C4-2B (cell line): ENCODE data around the gene KLHDC10.
"Not testable (repeated sequence)": the region's sequence is repeated elsewhere in the genome, so short reads cannot be mapped to it uniquely, and the experiment has no call there.

ENCODE experiments used
- H3K27ac ChIP-seq: fragments of 450-650 bp; 2 replicates; pipeline ENCODE4 v1.5.1; 2017
- CTCF ChIP-seq: fragments of 450-650 bp; conservative IDR thresholded peaks from 2 replicates; pipeline ENCODE4 v1.5.1; 2017; ENCODE audit warnings: mild to moderate bottlenecking
- ZFX ChIP-seq: fragments of 450-650 bp; IDR thresholded peaks from 2 replicates; pipeline ENCODE4 v1.6.1; 2017

The KLHDC10 gene

GRCh38 chr7:130113887-130114286 lies 43.6 kb downstream of the KLHDC10 start:
- TF ChIP-seq ZFX (no peak), CTCF (no peak; the same call in 1 of the 2 replicates)
- H3K27ac ChIP-seq, result no peak overlapping the region

- H3K27ac ChIP-seq, result no peak overlapping the region
- TF ChIP-seq CTCF, result no peak
- TF ChIP-seq ZFX, result no peak
These were observed 44.0 kb downstream of the KLHDC10 start for GRCh38 chr7:130114374-130114773.

- no peak for TF ChIP-seq ZFX
- TF ChIP-seq CTCF, result no peak
- H3K27ac ChIP-seq, result no peak overlapping the region
These were observed 44.4 kb downstream of the KLHDC10 start for GRCh38 chr7:130114776-130115175.

- no peak for TF ChIP-seq CTCF
- no peak for TF ChIP-seq ZFX
These were observed 48.0 kb downstream of the KLHDC10 start for GRCh38 chr7:130118294-130118693.

GRCh38 chr7:130118801-130119200 lies 48.5 kb downstream of the KLHDC10 start:
- TF ChIP-seq ZFX, result no peak
- TF ChIP-seq CTCF, result no peak
- H3K27ac ChIP-seq, result no peak overlapping the region

More at GRCh38 chr7:130118294-130118693, 48.0 kb downstream of the KLHDC10 start:
- H3K27ac ChIP-seq, result no peak overlapping the region

- H3K27ac ChIP-seq, result no peak overlapping the region
- TF ChIP-seq ZFX, result no peak
- no peak for TF ChIP-seq CTCF
These were observed 53.2 kb downstream of the KLHDC10 start for GRCh38 chr7:130123501-130123900.

- no peak overlapping the region for H3K27ac ChIP-seq
- TF ChIP-seq CTCF, result no peak
- TF ChIP-seq ZFX, result no peak
These were observed 54.4 kb downstream of the KLHDC10 start for GRCh38 chr7:130124711-130125110.

- H3K27ac ChIP-seq, result not testable (repeated sequence)
These were observed 56.5 kb downstream of the KLHDC10 start for GRCh38 chr7:130126840-130127239.
